Gastrocnemius medialis (tissue), 4 donors: ENCODE results near the gene HACD1. TPM values are rescaled to one million over a fixed set of nuclear protein-coding genes. Genes with fewer than 3 reads are reported as not detected.

ENCODE experiments used
- ATAC-seq, 2 donors: fragments of 150-250 bp; one replicate each; pipeline ENCODE4 v1.9.1; 2016
- DNase-seq, 2 donors: peaks; one replicate each; pipeline ENCODE4 v3.0.0-alpha.2; 2019
- H3K27ac ChIP-seq, 4 donors: fragments of 200-600 bp; sonication (generic); 1 replicate in 1 of 4; 2 replicates in 3 of 4; pipeline ENCODE4 v1.5.1; 2016 to 2018; ENCODE audit warnings: mild to moderate bottlenecking in 2 of 4, moderate library complexity in 1 of 4
- H3K27me3 ChIP-seq, 3 donors: fragments of 200-600 bp; sonication (generic) in 2 of 3; 1 replicate in 1 of 3; 2 replicates in 2 of 3; pipeline versions ENCODE4 v1.5.1 to v1.6.0; 2016 to 2019; ENCODE audit warnings: mild to moderate bottlenecking in 1 of 3, moderate library complexity in 1 of 3
- H3K36me3 ChIP-seq, 2 donors: fragments of 200-600 bp; sonication (generic) in 1 of 2; one replicate each; pipeline ENCODE4 v1.5.1; 2017 to 2018
- H3K4me1 ChIP-seq, 2 donors: fragments of 200-600 bp; sonication (generic) in 1 of 2; one replicate each; pipeline ENCODE4 v1.5.1; 2016 to 2017; ENCODE audit warnings: mild to moderate bottlenecking in 2 of 2
- H3K4me3 ChIP-seq, 4 donors: fragments of 200-600 bp; sonication (generic) in 3 of 4; 1 replicate in 1 of 4; 2 replicates in 3 of 4; pipeline ENCODE4 v1.5.1; 2016 to 2019; ENCODE audit warnings: mild to moderate bottlenecking in 2 of 4
- H3K9me3 ChIP-seq, 3 donors: fragments of 200-600 bp; sonication (generic) in 2 of 3; 1 replicate in 1 of 3; 2 replicates in 2 of 3; pipeline ENCODE4 v1.5.1; 2016 to 2019
- CTCF ChIP-seq, 5 experiments: fragments of 450-650 bp in 3 of 5; fragments of 200-600 bp in 2 of 5; sonication (generic) in 2 of 5; IDR thresholded peaks in 4 of 5; conservative IDR thresholded peaks in 1 of 5; 1 replicate in 4 of 5; 2 replicates in 1 of 5; pipeline ENCODE4 v1.5.1; 2016 to 2019; ENCODE audit warnings: antibody characterized with exemption in 5 of 5, mild to moderate bottlenecking in 3 of 5, moderate library complexity in 3 of 5
- POLR2A ChIP-seq, 2 donors: fragments of 450-650 bp; IDR thresholded peaks; one replicate each; pipeline ENCODE4 v1.6.1; 2017; ENCODE audit warnings: antibody characterized with exemption in 2 of 2, mild to moderate bottlenecking in 2 of 2, moderate library complexity in 2 of 2
- in situ Hi-C, 4 donors: fragments of 200-750 bp; cut with MboI; loops; one replicate each; pipeline versions ENCODE4 v1.15.0 to v1.8.0; 2017; ENCODE audit warnings: low sequenced_read_pairs in 4 of 4
- intact Hi-C: fragments of 100-400 bp; cut with DNase I; formaldehyde crosslinking; loops from one replicate; pipeline ENCODE4 v1.15.1; 2023; ENCODE audit warnings: low total_unique reads
- total RNA-seq, 4 donors: library from RNA; depleted of rRNA; stranded (reverse); fragments of >200 nt; gene quantifications; one replicate each; pipeline versions ENCODE4 v1.1.0 to v1.2.3, GENCODE V29; 2016

HACD1 gene
- total RNA-seq, 4 donors from 2014 or later, result 16.5 to 73.4 (median 44.3) TPM

- Histone ChIP-seq H3K27me3 (no peaks in the 10 kb centered on the region), H3K9me3 (no peaks in the 10 kb centered on the region), H3K4me1 (peaks cover 0 to 7% of the 10 kb centered on the region in 2 donors), H3K27ac (no peak overlapping the region), H3K36me3 (no peaks in the 10 kb centered on the region), H3K4me3 (no peak overlapping the region)
- TF ChIP-seq POLR2A (IDR thresholded peaks at IDR 0.05) (no peak), CTCF (IDR thresholded peaks at IDR 0.05 in 4 of 5, conservative IDR thresholded peaks at IDR 0.05 in 1 of 5) (no peak)
- no peak for DNase-seq
- in situ Hi-C loops, result no loop called here
- ATAC-seq, result no peak
- intact Hi-C loops, result no loop called here
Observed at GRCh38 chr10:17557459-17557858, 59.7 kb downstream of the HACD1 start.

DNA sequence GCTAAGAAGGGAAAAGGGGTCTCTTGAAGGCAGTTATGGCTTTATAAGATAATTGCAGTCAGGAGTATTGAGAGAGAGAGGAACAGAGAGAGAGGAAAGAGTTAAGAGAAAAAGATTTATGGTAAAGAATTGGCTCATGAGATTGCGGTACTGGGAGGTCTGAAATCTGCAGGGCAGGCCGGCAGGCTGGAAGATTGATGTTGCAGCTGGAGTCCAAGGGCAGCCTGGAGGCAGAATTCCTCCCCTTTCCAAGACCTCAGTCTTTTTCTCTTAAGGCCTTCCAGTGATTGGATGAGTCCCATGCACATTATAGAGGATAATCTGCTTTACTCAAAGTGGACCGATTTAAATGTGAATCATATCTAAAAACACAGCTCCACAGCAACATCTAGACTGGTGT, 68.4 kb downstream of the HACD1 start:
- DNase-seq (no peak), ATAC-seq (no peak)
- H3K27ac ChIP-seq, result no peak overlapping the region
- intact Hi-C loops (no loop called here), in situ Hi-C loops (no loop called here)
- no peak overlapping the region for H3K4me3 ChIP-seq
- H3K4me1 ChIP-seq, result peaks cover 0 to 3% of the 10 kb centered on the region in 2 donors
- H3K36me3 ChIP-seq, result no peaks in the 10 kb centered on the region
- H3K27me3 ChIP-seq, result no peaks in the 10 kb centered on the region
- TF ChIP-seq POLR2A (IDR thresholded peaks at IDR 0.05) (no peak), CTCF (IDR thresholded peaks at IDR 0.05 in 4 of 5, conservative IDR thresholded peaks at IDR 0.05 in 1 of 5) (no peak)
- H3K9me3 ChIP-seq, result no peaks in the 10 kb centered on the region

- intact Hi-C loops (no loop called here), in situ Hi-C loops (no loop called here)
- H3K4me3 ChIP-seq, result no peak overlapping the region
- peak overlapping the region in 1 of 4 donors; percentile 28 for H3K27ac ChIP-seq
- TF ChIP-seq POLR2A (IDR thresholded peaks at IDR 0.05), result no peak
- TF ChIP-seq CTCF (IDR thresholded peaks at IDR 0.05 in 4 of 5, conservative IDR thresholded peaks at IDR 0.05 in 1 of 5), result no peak
- ATAC-seq (no peak), DNase-seq (no peak)
- no peaks in the 10 kb centered on the region for H3K36me3 ChIP-seq
- H3K27me3 ChIP-seq, result no peaks in the 10 kb centered on the region
- peaks cover 0 to 3% of the 10 kb centered on the region in 2 donors for H3K4me1 ChIP-seq
- H3K9me3 ChIP-seq, result no peaks in the 10 kb centered on the region
Observed at GRCh38 chr10:17548162-17548561, 69.0 kb downstream of the HACD1 start.

- Histone ChIP-seq H3K27me3 (no peaks in the 10 kb centered on the region), H3K4me3 (no peak overlapping the region), H3K4me1 (peaks cover 0 to 3% of the 10 kb centered on the region in 2 donors), H3K27ac (no peak overlapping the region), H3K9me3 (no peaks in the 10 kb centered on the region), H3K36me3 (no peaks in the 10 kb centered on the region)
- in situ Hi-C loops (no loop called here), intact Hi-C loops (no loop called here)
- no peak for ATAC-seq
- TF ChIP-seq CTCF (IDR thresholded peaks at IDR 0.05 in 4 of 5, conservative IDR thresholded peaks at IDR 0.05 in 1 of 5) (no peak), POLR2A (IDR thresholded peaks at IDR 0.05) (no peak)
- DNase-seq, result no peak
Observed at GRCh38 chr10:17547060-17547459, 70.1 kb downstream of the HACD1 start.

DNA sequence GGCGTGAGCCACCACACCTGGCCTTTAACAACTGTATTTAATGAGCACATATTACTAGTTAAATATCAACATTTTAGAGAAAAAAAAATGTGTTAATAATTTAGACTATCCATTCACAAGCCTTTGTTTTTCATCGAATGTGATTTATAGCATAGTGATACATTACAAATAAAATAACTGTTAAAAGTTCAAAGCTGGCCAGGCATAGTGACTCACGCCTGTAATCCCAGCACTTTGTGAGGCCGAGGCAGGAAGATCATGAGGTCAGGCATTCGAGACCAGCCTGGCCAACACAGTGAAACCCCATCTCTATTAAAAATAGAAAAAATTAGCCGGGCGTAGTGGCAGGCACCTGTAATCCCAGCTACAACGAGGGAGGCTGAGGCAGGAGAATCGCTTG, 72.7 kb downstream of the HACD1 start:
- peaks cover 0 to 3% of the 10 kb centered on the region in 2 donors for H3K4me1 ChIP-seq
- no peak for DNase-seq
- no peaks in the 10 kb centered on the region for H3K27me3 ChIP-seq
- no peaks in the 10 kb centered on the region for H3K36me3 ChIP-seq
- H3K27ac ChIP-seq, result no peak overlapping the region
- no peak for ATAC-seq
- TF ChIP-seq POLR2A (IDR thresholded peaks at IDR 0.05), result no peak
- TF ChIP-seq CTCF (IDR thresholded peaks at IDR 0.05 in 4 of 5, conservative IDR thresholded peaks at IDR 0.05 in 1 of 5), result no peak
- intact Hi-C loops, result no loop called here
- no peaks in the 10 kb centered on the region for H3K9me3 ChIP-seq
- in situ Hi-C loops, result no loop called here
- no peak overlapping the region for H3K4me3 ChIP-seq
